ENCODE results near the gene CEP95. TPM values are rescaled to one million over a fixed set of nuclear protein-coding genes. Genes with fewer than 3 reads are reported as not detected.
A peak's percentile ranks its signal among the peaks of the same experiment; 100 is the strongest.

The CEP95 gene
- total RNA-seq, 3 donors from 2014 or later (not counting 1 experiment from before 2014, with no cell fraction given) = 152 to 187 (median 186) TPM

DNA sequence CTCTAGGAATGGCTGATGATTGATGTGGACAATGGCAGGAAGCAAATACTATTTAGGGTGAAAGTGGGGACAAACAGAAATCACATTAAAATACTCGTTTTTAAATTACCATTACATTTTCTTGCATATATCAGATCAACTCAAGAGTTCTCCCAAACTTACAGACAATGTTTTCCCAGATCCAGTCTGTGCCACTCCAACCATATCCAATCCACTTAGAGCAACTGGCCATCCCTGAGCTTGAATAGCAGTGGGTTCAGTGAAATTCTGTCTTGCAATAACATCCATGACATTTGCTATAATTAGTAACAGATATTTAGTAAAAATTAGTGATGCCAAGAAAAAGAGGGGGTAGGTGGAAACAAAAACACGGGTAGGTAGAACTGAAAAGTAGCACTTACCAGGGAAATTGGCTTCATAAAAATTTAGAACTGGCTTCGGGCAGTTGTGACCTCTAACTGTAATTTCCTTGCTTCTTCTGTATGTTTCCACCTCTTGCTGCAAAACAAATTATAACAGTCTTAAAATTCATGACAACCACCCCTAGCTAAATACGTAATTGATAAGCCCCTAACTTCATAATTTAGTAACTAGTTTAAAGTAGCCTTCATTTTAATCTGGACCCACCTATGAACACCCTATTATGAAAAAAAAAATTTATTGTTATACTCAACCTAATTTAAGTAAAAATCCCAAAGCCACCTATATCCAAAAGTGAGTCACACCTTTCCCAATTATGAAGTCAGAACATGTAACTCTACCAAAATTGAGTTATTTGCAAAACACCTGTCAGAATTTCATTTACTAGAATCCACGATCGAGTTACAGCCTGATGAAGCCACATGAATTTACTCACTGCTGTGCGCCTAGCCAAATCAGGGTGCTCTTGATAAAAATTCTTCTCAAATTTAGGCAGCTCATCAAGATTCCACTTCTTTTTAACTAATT is 2.7 kb upstream of the CEP95 start:
- ATAC-seq = no peak
- Histone ChIP-seq H3K4me1 (ENCODE audit: control insufficient read depth, insufficient read depth, low read length) (peaks cover 10% of the 10 kb centered on the region), H3K9me3 (ENCODE audit: control insufficient read depth, insufficient read depth, low read length) (no peaks in the 10 kb centered on the region), H3K4me3 (ENCODE audit: low read length) (peak overlapping the region; percentile 85), H3K27me3 (ENCODE audit: control insufficient read depth, insufficient read depth, low read length) (no peaks in the 10 kb centered on the region), H3K27ac (ENCODE audit: low read length) (peak overlapping the region; percentile 94), H3K36me3 (ENCODE audit: control insufficient read depth, insufficient read depth, low read length) (peaks cover 62% of the 10 kb centered on the region)
- peaks cover 83 to 88% of the 10 kb centered on the region in 2 donors for H3K4me1 Mint-ChIP-seq
- H3K27me3 Mint-ChIP-seq (ENCODE audit: low read depth in 2 of 2) = no peaks in the 10 kb centered on the region
- peak overlapping the region; percentile 95 for H3K4me3 Mint-ChIP-seq
- TF ChIP-seq CTCF (IDR thresholded peaks at IDR 0.05) = no peak
- WGBS (ENCODE audit: insufficient coverage) = 45% methylated on average over 6 of the region's 7 CpGs
- peak overlapping the region; percentile 97 to 99 for H3K27ac Mint-ChIP-seq
- peaks cover 70% of the 10 kb centered on the region for H3K36me3 Mint-ChIP-seq
- DNase-seq = peak in 1 of 2 donors; percentile 37
- H3K9me3 Mint-ChIP-seq = no peaks in the 10 kb centered on the region
- intact Hi-C loops (cut with micrococcal nuclease) = no loop called here

GRCh38 chr17:64504769-64505339 is 1.9 kb upstream of the CEP95 start:
- peak overlapping the region; percentile 97 to 99 for H3K27ac Mint-ChIP-seq
- Histone ChIP-seq H3K27ac (ENCODE audit: low read length) (peak overlapping the region; percentile 94), H3K27me3 (ENCODE audit: control insufficient read depth, insufficient read depth, low read length) (no peaks in the 10 kb centered on the region), H3K9me3 (ENCODE audit: control insufficient read depth, insufficient read depth, low read length) (no peaks in the 10 kb centered on the region), H3K4me1 (ENCODE audit: control insufficient read depth, insufficient read depth, low read length) (peaks cover 12% of the 10 kb centered on the region), H3K36me3 (ENCODE audit: control insufficient read depth, insufficient read depth, low read length) (peaks cover 62% of the 10 kb centered on the region), H3K4me3 (ENCODE audit: low read length) (peak overlapping the region; percentile 85)
- under 1% methylated on average over 13 of the region's 13 CpGs for WGBS (ENCODE audit: insufficient coverage)
- no peak for DNase-seq
- H3K4me3 Mint-ChIP-seq = peak overlapping the region; percentile 95
- H3K36me3 Mint-ChIP-seq = peaks cover 62% of the 10 kb centered on the region
- ATAC-seq = no peak
- H3K27me3 Mint-ChIP-seq (ENCODE audit: low read depth in 2 of 2) = no peaks in the 10 kb centered on the region
- H3K9me3 Mint-ChIP-seq = no peaks in the 10 kb centered on the region
- intact Hi-C loops (cut with micrococcal nuclease) = loop anchor here (5.0 kb wide), 3 partner anchors 142 to 733 kb away; partner anchors contain the start of genes CCDC47, DDX42 and SMURF2
- peaks cover 82 to 83% of the 10 kb centered on the region in 2 donors for H3K4me1 Mint-ChIP-seq
- TF ChIP-seq CTCF (IDR thresholded peaks at IDR 0.05) = no peak

GRCh38 chr17:64505340-64506200 is 1.2 kb upstream of the CEP95 start:
- H3K27me3 ChIP-seq (ENCODE audit: control insufficient read depth, insufficient read depth, low read length) = no peaks in the 10 kb centered on the region
- no peak for TF ChIP-seq CTCF (IDR thresholded peaks at IDR 0.05)
- no peaks in the 10 kb centered on the region for H3K9me3 ChIP-seq (ENCODE audit: control insufficient read depth, insufficient read depth, low read length)
- intact Hi-C loops (cut with micrococcal nuclease) = loop anchor here (1.0 to 5.0 kb wide), 5 partner anchors 8 to 733 kb away; partner anchors contain the start of genes CCDC47, DDX42, POLG2 and SMARCD2
- H3K36me3 ChIP-seq (ENCODE audit: control insufficient read depth, insufficient read depth, low read length) = peaks cover 62% of the 10 kb centered on the region
- Mint-ChIP-seq H3K9me3 (no peaks in the 10 kb centered on the region), H3K27me3 (ENCODE audit: low read depth in 2 of 2) (no peaks in the 10 kb centered on the region), H3K36me3 (peaks cover 62% of the 10 kb centered on the region), H3K27ac (peak overlapping the region; percentile 97 to 99), H3K4me3 (peak overlapping the region; percentile 95), H3K4me1 (peaks cover 75 to 76% of the 10 kb centered on the region in 2 donors)
- H3K4me3 ChIP-seq (ENCODE audit: low read length) = peak overlapping the region; percentile 85
- peaks cover 12% of the 10 kb centered on the region for H3K4me1 ChIP-seq (ENCODE audit: control insufficient read depth, insufficient read depth, low read length)
- peak overlapping the region; percentile 94 for H3K27ac ChIP-seq (ENCODE audit: low read length)
- peak; percentile 86 to 94 for DNase-seq
- WGBS (ENCODE audit: insufficient coverage) = under 1% methylated on average over 75 of the region's 76 CpGs
- ATAC-seq = peak; percentile 42 to 54 (median 46)

All from natural killer cell (primary cell).